Neural cell (in vitro differentiated cells): ENCODE results near the gene ACTL9.

ENCODE experiments used
- CTCF ChIP-seq: fragments of 450-650 bp; IDR thresholded peaks from 2 replicates; pipeline ENCODE4 v1.5.1; 2014; ENCODE audit warnings: antibody characterized with exemption, mild to moderate bottlenecking, moderate library complexity; ENCODE audit not compliant: poor library complexity, severe bottlenecking
- POLR2AphosphoS5 ChIP-seq: IDR thresholded peaks from 2 replicates; pipeline ENCODE4 v1.6.1; 2012

- no peak for TF ChIP-seq CTCF
- no peak for TF ChIP-seq POLR2AphosphoS5
Measured at GRCh38 chr19:8702350-8702749, 3.8 kb upstream of the ACTL9 start.
